AG04450 (cell line): ENCODE results near the gene RNF8. TPM values are rescaled to one million over a fixed set of nuclear protein-coding genes. Genes with fewer than 3 reads are reported as not detected.

ENCODE experiments used
- CTCF ChIA-PET: fragments of 300-600, 350-600 bp; formaldehyde crosslinking; extraction: SDS; loops from one replicate; lab custom pipeline; 2022; ENCODE audit warnings: antibody characterized with exemption, inconsistent platforms; lab: Charles Lee
- POLR2A ChIA-PET: fragments of 350-600 bp; formaldehyde crosslinking; extraction: SDS; loops from one replicate; lab custom pipeline; 2021; ENCODE audit warnings: antibody characterized with exemption, inconsistent platforms; lab: Yijun Ruan, JAX
- DNase-seq: peaks from one replicate; pipeline ENCODE4 v3.0.0-alpha.2; 2011; ENCODE audit warnings: low read depth, low spot score
- H3K27ac ChIP-seq: one replicate; pipeline ENCODE4 v1.5.1; 2012; ENCODE audit warnings: low read depth, low read length, control low read depth
- H3K27me3 ChIP-seq: one replicate; pipeline ENCODE4 v1.6.0; 2012; ENCODE audit warnings: low read length; ENCODE audit not compliant: control insufficient read depth, insufficient read depth
- H3K4me3 ChIP-seq: 2 replicates; pipeline ENCODE4 v1.5.1; 2011; ENCODE audit warnings: mild to moderate bottlenecking, low read depth, low read length, control low read depth
- H3K9me3 ChIP-seq: 2 replicates; pipeline ENCODE4 v1.5.1; 2012; ENCODE audit warnings: low read length; ENCODE audit not compliant: control insufficient read depth, insufficient read depth
- polyA plus RNA-seq: library from polyadenylated mRNA; depleted of rRNA; stranded (reverse); fragments of >200 nt; gene quantifications from 2 replicates; pipeline ENCODE4 v1.2.3, GENCODE V29; 2011
- TF ChIP-seq, protein P1 (sequence below): IDR thresholded peaks from 2 replicates; pipeline ENCODE4 v1.5.1; 2011; ENCODE audit warnings: low read depth, low read length, control low read depth, inconsistent platforms

RNF8 gene
- polyA plus RNA-seq, 1 experiment: 26.3 TPM

DNA sequence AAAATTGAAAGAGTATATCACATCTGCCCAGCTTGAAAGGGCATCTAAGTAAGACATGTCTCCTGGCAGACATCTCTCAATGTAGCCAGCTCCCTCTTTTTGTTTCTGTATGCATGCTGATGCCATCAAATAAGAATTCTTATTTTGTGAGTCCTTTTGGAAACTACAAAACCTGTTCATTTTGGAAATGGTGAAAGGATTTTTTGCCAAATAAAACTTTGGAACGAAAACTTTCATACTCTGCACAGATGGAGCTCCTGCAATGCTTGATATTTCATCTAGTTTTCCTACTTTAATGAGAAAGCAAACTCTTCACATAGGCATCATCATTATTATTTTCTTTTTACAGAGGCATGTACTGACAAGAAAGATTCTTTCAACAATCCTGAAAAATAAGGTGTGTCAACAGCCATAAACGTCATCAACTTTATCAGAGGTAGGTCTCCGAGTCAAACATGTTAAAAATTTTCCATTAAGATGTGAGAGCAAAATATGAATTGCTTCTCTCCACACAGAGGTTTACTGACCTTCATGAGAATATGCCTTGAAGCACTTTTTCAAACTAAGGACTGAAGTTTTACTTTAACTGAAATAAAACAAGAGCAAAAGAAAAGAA is 53.1 kb downstream of the RNF8 start:
- no peak overlapping the region for H3K27ac ChIP-seq
- H3K9me3 ChIP-seq: no peaks in the 10 kb centered on the region
- TF ChIP-seq, protein P1, sequence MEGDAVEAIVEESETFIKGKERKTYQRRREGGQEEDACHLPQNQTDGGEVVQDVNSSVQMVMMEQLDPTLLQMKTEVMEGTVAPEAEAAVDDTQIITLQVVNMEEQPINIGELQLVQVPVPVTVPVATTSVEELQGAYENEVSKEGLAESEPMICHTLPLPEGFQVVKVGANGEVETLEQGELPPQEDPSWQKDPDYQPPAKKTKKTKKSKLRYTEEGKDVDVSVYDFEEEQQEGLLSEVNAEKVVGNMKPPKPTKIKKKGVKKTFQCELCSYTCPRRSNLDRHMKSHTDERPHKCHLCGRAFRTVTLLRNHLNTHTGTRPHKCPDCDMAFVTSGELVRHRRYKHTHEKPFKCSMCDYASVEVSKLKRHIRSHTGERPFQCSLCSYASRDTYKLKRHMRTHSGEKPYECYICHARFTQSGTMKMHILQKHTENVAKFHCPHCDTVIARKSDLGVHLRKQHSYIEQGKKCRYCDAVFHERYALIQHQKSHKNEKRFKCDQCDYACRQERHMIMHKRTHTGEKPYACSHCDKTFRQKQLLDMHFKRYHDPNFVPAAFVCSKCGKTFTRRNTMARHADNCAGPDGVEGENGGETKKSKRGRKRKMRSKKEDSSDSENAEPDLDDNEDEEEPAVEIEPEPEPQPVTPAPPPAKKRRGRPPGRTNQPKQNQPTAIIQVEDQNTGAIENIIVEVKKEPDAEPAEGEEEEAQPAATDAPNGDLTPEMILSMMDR: no peak
- no peak overlapping the region for H3K4me3 ChIP-seq
- ChIA-PET POLR2A (no interaction called here), CTCF (no interaction called here)
- H3K27me3 ChIP-seq: peaks cover 14% of the 10 kb centered on the region
- DNase-seq: no peak

DNA sequence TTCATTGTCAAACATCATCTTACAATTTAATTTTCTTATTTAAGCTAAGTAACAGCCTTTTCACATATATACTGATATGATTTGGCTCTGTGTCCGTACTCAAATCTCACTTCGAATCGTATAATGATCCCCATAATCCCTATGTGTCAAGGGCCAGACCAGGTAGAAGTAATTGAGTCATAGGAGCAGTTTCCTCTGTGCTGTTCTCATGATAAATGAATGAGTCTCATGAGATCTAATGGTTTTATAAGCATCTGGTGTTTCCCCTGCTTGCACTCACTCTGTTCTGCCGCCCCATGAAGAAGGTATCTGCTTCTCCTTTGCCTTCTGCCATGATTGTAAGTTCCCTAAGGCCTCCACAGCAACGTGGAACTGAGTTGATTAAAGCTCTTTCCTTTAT is 54.2 kb downstream of the RNF8 start:
- TF ChIP-seq, protein P1: no peak
- no peak overlapping the region for H3K27ac ChIP-seq
- ChIA-PET POLR2A (no interaction called here), CTCF (no interaction called here)
- no peak for DNase-seq
- H3K9me3 ChIP-seq: no peaks in the 10 kb centered on the region
- H3K27me3 ChIP-seq: peaks cover 14% of the 10 kb centered on the region
- no peak overlapping the region for H3K4me3 ChIP-seq

DNA sequence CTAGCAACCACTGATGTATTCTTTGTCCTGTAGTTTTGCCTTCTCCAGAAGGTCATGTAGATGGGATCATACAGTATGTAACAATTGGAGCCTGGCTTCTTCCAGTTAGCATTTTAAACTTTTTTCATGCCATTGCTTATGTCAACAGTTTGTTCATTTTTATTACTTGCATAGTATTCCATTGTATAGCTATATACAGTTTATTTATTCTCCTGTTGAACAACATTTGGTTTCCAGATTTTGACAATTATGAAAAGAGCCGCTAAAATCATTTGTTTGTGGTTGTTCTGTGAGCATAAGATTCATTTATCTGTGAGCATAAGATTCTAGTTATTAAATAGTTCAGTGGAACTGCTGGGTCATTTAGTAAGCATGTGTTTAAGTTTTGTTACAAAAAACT is 55.7 kb downstream of the RNF8 start:
- TF ChIP-seq, protein P1: no peak
- Histone ChIP-seq H3K27ac (no peak overlapping the region), H3K27me3 (peaks cover 14% of the 10 kb centered on the region), H3K9me3 (no peaks in the 10 kb centered on the region), H3K4me3 (no peak overlapping the region)
- no peak for DNase-seq
- ChIA-PET CTCF (interaction anchor here (0.7 kb wide), 1 partner anchor 599 kb away, joined by 4 read pairs; no protein-coding TSS in a partner anchor), POLR2A (no interaction called here)

DNA sequence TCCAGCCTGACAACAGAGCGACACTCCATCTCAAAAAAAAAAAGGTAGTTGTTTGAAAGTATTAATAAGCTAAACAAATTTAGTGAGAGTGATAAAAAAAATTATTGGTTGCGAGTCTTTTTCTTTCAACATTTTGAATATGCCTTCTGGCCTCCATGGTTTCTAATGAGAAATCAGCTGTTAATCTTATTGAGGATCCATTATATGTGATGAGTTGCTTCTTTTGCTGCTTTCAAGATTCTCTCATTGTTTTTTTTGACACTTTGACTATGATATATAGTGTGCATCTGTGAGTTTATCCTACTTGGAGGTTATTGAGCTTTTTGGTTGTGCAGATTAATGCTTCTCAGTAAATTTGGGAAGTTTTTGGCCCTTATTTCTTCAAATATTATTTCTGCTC is 63.6 kb downstream of the RNF8 start:
- Histone ChIP-seq H3K9me3 (no peaks in the 10 kb centered on the region), H3K27ac (no peak overlapping the region), H3K27me3 (peaks cover 6% of the 10 kb centered on the region), H3K4me3 (no peak overlapping the region)
- DNase-seq: no peak
- CTCF ChIA-PET: no interaction called here
- POLR2A ChIA-PET: no interaction called here
- TF ChIP-seq, protein P1: no peak

DNA sequence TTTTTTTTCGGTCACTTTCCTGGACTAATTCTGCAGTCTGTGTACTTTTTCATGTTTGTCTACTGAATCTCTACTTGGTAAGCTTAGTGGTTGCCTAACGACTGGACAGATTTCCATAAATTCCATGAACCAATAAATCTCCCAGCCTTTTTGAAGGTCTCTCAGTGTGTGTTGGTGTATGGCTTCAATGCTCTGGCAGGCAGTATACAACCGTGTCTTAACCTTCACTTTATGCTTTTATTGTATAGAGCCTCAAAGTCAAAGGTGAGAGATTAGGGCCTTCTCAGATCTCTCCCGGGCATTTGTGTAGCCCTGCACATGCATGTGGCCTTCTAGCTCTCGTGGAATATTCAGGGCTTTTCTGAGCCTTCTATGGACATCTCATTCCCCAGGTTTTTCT is 64.9 kb downstream of the RNF8 start:
- Histone ChIP-seq H3K4me3 (no peak overlapping the region), H3K27me3 (peaks cover 6% of the 10 kb centered on the region), H3K27ac (no peak overlapping the region), H3K9me3 (no peaks in the 10 kb centered on the region)
- ChIA-PET CTCF (interaction anchor here (1.6 kb wide), 1 partner anchor 93 kb away, joined by 5 read pairs; no protein-coding TSS in a partner anchor), POLR2A (no interaction called here)
- TF ChIP-seq, protein P1: no peak
- no peak for DNase-seq
